ENCODE results near the gene SARS1.

DNA sequence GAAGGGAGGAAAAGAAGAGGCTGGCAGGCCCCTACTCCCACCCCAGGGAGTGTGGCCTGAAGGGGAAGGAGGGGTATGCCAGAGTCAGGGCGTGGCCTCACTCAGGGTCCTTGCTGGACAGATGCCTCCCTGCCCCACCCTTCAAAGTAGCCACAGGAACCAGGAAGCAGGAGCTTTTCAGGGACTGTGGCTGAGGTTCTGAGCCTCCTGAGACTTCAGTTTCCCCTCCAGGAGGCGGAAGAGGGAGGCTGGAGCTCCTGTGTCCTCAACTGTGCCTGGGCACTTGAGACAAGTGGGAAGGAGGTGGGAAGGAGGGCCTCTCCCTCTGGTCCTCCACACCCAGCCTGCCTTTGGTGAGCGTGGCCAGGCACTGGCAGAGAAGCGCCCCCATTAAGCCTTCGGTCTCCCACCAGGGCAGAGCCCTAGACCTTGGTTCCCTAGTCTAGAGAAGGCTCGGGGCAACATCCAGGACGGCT, 40.9 kb downstream of the SARS1 start:
- no peak for TF ChIP-seq EZH2phosphoT487 (IDR thresholded peaks at IDR 0.05; ENCODE audit: borderline replicate concordance)
- TF ChIP-seq, protein P1, sequence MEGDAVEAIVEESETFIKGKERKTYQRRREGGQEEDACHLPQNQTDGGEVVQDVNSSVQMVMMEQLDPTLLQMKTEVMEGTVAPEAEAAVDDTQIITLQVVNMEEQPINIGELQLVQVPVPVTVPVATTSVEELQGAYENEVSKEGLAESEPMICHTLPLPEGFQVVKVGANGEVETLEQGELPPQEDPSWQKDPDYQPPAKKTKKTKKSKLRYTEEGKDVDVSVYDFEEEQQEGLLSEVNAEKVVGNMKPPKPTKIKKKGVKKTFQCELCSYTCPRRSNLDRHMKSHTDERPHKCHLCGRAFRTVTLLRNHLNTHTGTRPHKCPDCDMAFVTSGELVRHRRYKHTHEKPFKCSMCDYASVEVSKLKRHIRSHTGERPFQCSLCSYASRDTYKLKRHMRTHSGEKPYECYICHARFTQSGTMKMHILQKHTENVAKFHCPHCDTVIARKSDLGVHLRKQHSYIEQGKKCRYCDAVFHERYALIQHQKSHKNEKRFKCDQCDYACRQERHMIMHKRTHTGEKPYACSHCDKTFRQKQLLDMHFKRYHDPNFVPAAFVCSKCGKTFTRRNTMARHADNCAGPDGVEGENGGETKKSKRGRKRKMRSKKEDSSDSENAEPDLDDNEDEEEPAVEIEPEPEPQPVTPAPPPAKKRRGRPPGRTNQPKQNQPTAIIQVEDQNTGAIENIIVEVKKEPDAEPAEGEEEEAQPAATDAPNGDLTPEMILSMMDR (conservative IDR thresholded peaks at IDR 0.05; ENCODE audit: low read length) = no peak

Measured in Loucy (cell line).